Neural cell (in vitro differentiated cells): ENCODE results near the gene CHST11. TPM values are rescaled to one million over a fixed set of nuclear protein-coding genes. Genes with fewer than 3 reads are reported as not detected.

Experiments used
- H2AFZ ChIP-seq: fragments of 200-600, 300-800 bp; sonication (generic), shearing (Covaris generic); 2 replicates; pipeline ENCODE4 v1.6.0; 2014; ENCODE audit warnings: low read depth, mild to moderate bottlenecking, antibody characterized with exemption, low read length, moderate library complexity
- H3F3A ChIP-seq: fragments of 200-600 bp; shearing (Covaris generic); 2 replicates; pipeline ENCODE4 v1.6.1; 2016; ENCODE audit warnings: mild to moderate bottlenecking, moderate library complexity, mixed read lengths, antibody characterized with exemption, low read length; ENCODE audit not compliant: insufficient read depth, poor library complexity, severe bottlenecking
- H3K27ac ChIP-seq: fragments of 200-600, 300-800 bp; sonication (generic), shearing (Covaris generic); 2 replicates; pipeline ENCODE4 v1.5.1; 2014; ENCODE audit warnings: mild to moderate bottlenecking, low read length, moderate library complexity
- H3K27me3 ChIP-seq: fragments of 300-800, 200-600 bp; sonication (generic), shearing (Covaris generic); 2 replicates; pipeline ENCODE4 v1.6.0; 2014; ENCODE audit warnings: mild to moderate bottlenecking, low read depth, low read length, moderate library complexity; ENCODE audit not compliant: insufficient read depth
- H3K36me3 ChIP-seq: fragments of 300-800, 200-600 bp; sonication (generic), shearing (Covaris generic); 2 replicates; pipeline ENCODE4 v1.5.1; 2014; ENCODE audit warnings: mild to moderate bottlenecking, antibody characterized with exemption, low read length, moderate library complexity; ENCODE audit not compliant: insufficient read depth
- H3K4me2 ChIP-seq: fragments of 300-800, 200-600 bp; sonication (generic), shearing (Covaris generic); 2 replicates; pipeline ENCODE4 v1.6.0; 2014; ENCODE audit warnings: mild to moderate bottlenecking, low read length
- H3K4me3 ChIP-seq: fragments of 300-800, 200-600 bp; sonication (generic), shearing (Covaris generic); 2 replicates; pipeline ENCODE4 v1.5.1; 2014; ENCODE audit warnings: mild to moderate bottlenecking, low read length, moderate library complexity
- H3K79me2 ChIP-seq: fragments of 200-600 bp; shearing (Covaris generic); replicated peaks from 2 replicates; pipeline ENCODE4 v1.6.0; 2014; ENCODE audit warnings: mild to moderate bottlenecking, low read length, moderate library complexity; ENCODE audit not compliant: insufficient read depth
- H3K9ac ChIP-seq: fragments of 300-800, 200-600 bp; sonication (generic), shearing (Covaris generic); 2 replicates; pipeline ENCODE4 v1.6.1; 2016; ENCODE audit warnings: mild to moderate bottlenecking, low read length, mixed read lengths
- H3K9me2 ChIP-seq: fragments of 200-600 bp; shearing (Covaris generic); 2 replicates; pipeline ENCODE4 v1.6.1; 2016; ENCODE audit warnings: mild to moderate bottlenecking, low read length, mixed read lengths; ENCODE audit not compliant: insufficient read depth
- H3K9me3 ChIP-seq: fragments of 200-600, 300-800 bp; sonication (generic), shearing (Covaris generic); 2 replicates; pipeline ENCODE4 v1.6.1; 2016; ENCODE audit warnings: mild to moderate bottlenecking, mixed run types, low read length, moderate library complexity, mixed read lengths
- H4K20me1 ChIP-seq: fragments of 200-600 bp; shearing (Covaris generic); 2 replicates; pipeline ENCODE4 v1.6.1; 2016; ENCODE audit warnings: mild to moderate bottlenecking, mixed run types; ENCODE audit not compliant: insufficient read depth
- EP300 ChIP-seq: fragments of 450-650 bp; conservative IDR thresholded peaks from 2 replicates; pipeline ENCODE4 v1.6.1; 2014; ENCODE audit warnings: antibody characterized with exemption, mild to moderate bottlenecking, moderate library complexity; ENCODE audit not compliant: poor library complexity, severe bottlenecking
- EZH2 ChIP-seq: fragments of 200-600, 300-800 bp; shearing (Covaris generic), sonication (generic); IDR thresholded peaks from 2 replicates; pipeline ENCODE4 v1.6.1; 2014; ENCODE audit warnings: antibody characterized with exemption, low read length, borderline replicate concordance, mild to moderate bottlenecking; ENCODE audit not compliant: insufficient read depth, poor library complexity, severe bottlenecking
- MXI1 ChIP-seq: fragments of 450-650 bp; conservative IDR thresholded peaks from 2 replicates; pipeline ENCODE4 v1.6.1; 2014; ENCODE audit warnings: antibody characterized with exemption, mild to moderate bottlenecking; ENCODE audit not compliant: poor library complexity, severe bottlenecking
- POLR2AphosphoS5 ChIP-seq: IDR thresholded peaks from 2 replicates; pipeline ENCODE4 v1.6.1; 2012
- RAD21 ChIP-seq: fragments of 450-650 bp; conservative IDR thresholded peaks from 2 replicates; pipeline ENCODE4 v1.6.1; 2014; ENCODE audit warnings: antibody characterized with exemption, mild to moderate bottlenecking, moderate library complexity
- SMC3 ChIP-seq: fragments of 450-650 bp; conservative IDR thresholded peaks from 2 replicates; pipeline ENCODE4 v1.6.1; 2014; ENCODE audit warnings: antibody characterized with exemption, mild to moderate bottlenecking, moderate library complexity; ENCODE audit not compliant: poor library complexity
- TAF1 ChIP-seq: IDR thresholded peaks from 2 replicates; pipeline ENCODE4 v1.6.1; 2012; ENCODE audit warnings: low read depth
- polyA plus RNA-seq: library from polyadenylated mRNA; depleted of rRNA; stranded (reverse); fragments of >200 nt; gene quantifications from 2 replicates; pipeline ENCODE4 v1.2.3, GENCODE V29; 2014
- TF ChIP-seq, protein P1 (sequence below): IDR thresholded peaks from 2 replicates; pipeline ENCODE4 v1.6.1; 2012; ENCODE audit warnings: borderline replicate concordance
- TF ChIP-seq, protein P2 (sequence below): fragments of 450-650 bp; IDR thresholded peaks from 2 replicates; pipeline ENCODE4 v1.5.1; 2014; ENCODE audit warnings: antibody characterized with exemption, mild to moderate bottlenecking, moderate library complexity; ENCODE audit not compliant: poor library complexity, severe bottlenecking

CHST11 gene
- polyA plus RNA-seq, 1 donor from 2014 or later: 15.0 TPM

DNA sequence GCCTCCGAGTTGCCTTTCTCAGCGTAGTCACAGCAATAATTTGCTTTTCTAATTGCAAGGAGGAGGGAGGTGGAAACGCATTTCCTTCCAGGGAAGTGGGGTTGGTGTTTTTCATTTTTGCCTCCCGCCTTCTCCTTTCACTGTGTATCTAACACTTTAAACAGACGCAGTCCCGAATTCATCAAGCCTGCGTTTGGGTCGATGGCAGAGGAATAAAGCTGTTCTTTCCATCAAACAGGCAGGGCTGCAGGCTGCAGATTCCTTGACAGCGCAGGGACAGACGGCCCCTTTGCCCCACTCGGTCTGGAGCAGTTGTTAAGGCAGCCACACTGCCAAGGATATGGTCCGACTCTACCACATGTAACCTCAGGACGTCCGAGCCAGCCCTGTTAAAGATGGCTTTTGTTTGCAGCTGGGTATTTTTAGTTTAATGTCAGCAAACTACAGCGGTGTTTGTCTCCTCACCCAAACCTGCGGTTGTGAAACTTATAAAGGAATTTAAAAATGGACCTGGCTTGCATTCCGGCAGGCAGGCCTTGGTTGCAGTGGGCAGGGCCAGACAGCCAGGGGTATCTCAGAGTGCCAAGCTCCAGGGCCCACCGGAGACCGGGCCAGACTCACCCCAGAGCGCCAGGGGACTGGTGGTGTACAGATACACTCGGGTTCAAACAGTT is 2.1 kb downstream of the CHST11 start:
- Histone ChIP-seq H4K20me1 (no peaks in the 10 kb centered on the region), H2AFZ (no peak overlapping the region), H3K27me3 (no peaks in the 10 kb centered on the region), H3K9me2 (no peaks in the 10 kb centered on the region), H3F3A (no peaks in the 10 kb centered on the region), H3K36me3 (no peaks in the 10 kb centered on the region), H3K27ac (peak overlapping the region; percentile 82), H3K4me3 (peak overlapping the region; percentile 88), H3K4me2 (peak overlapping the region; percentile 83), H3K9me3 (no peaks in the 10 kb centered on the region), H3K9ac (peak overlapping the region; percentile 82), H3K79me2 (peaks cover 57% of the 10 kb centered on the region)
- TF ChIP-seq EP300: no peak
- TF ChIP-seq EZH2: no peak
- TF ChIP-seq, protein P1, sequence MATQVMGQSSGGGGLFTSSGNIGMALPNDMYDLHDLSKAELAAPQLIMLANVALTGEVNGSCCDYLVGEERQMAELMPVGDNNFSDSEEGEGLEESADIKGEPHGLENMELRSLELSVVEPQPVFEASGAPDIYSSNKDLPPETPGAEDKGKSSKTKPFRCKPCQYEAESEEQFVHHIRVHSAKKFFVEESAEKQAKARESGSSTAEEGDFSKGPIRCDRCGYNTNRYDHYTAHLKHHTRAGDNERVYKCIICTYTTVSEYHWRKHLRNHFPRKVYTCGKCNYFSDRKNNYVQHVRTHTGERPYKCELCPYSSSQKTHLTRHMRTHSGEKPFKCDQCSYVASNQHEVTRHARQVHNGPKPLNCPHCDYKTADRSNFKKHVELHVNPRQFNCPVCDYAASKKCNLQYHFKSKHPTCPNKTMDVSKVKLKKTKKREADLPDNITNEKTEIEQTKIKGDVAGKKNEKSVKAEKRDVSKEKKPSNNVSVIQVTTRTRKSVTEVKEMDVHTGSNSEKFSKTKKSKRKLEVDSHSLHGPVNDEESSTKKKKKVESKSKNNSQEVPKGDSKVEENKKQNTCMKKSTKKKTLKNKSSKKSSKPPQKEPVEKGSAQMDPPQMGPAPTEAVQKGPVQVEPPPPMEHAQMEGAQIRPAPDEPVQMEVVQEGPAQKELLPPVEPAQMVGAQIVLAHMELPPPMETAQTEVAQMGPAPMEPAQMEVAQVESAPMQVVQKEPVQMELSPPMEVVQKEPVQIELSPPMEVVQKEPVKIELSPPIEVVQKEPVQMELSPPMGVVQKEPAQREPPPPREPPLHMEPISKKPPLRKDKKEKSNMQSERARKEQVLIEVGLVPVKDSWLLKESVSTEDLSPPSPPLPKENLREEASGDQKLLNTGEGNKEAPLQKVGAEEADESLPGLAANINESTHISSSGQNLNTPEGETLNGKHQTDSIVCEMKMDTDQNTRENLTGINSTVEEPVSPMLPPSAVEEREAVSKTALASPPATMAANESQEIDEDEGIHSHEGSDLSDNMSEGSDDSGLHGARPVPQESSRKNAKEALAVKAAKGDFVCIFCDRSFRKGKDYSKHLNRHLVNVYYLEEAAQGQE: no peak
- TF ChIP-seq TAF1: no peak
- TF ChIP-seq POLR2AphosphoS5: no peak
- peak; percentile 43 for TF ChIP-seq SMC3
- no peak for TF ChIP-seq MXI1
- TF ChIP-seq, protein P2, sequence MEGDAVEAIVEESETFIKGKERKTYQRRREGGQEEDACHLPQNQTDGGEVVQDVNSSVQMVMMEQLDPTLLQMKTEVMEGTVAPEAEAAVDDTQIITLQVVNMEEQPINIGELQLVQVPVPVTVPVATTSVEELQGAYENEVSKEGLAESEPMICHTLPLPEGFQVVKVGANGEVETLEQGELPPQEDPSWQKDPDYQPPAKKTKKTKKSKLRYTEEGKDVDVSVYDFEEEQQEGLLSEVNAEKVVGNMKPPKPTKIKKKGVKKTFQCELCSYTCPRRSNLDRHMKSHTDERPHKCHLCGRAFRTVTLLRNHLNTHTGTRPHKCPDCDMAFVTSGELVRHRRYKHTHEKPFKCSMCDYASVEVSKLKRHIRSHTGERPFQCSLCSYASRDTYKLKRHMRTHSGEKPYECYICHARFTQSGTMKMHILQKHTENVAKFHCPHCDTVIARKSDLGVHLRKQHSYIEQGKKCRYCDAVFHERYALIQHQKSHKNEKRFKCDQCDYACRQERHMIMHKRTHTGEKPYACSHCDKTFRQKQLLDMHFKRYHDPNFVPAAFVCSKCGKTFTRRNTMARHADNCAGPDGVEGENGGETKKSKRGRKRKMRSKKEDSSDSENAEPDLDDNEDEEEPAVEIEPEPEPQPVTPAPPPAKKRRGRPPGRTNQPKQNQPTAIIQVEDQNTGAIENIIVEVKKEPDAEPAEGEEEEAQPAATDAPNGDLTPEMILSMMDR: no peak
- TF ChIP-seq RAD21: peak; percentile 45

DNA sequence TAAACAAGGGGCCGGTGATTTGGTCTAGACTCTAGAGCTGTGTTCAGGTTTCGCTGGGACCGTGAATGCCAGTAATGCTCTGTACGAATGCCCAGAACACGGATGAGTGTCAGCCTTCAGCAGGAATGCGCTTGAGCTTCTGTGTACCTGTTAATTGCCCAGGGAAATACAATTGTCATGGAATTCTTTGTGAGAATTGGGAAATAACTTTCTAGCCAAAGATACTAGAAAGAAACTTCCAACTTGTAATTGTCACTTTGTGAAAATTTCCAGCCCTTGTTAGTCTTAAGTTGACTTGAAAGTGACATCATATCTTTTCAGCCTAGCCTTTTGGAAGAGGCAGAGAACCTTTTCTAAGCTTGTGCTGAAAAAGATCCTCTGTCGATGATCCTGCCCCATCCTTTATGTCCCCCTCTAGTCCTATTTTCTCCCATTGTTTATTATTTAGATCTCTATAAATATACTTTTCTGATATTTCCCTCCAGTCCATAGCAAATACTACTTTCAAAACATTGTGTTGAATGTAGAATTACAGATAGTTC is 2.7 kb downstream of the CHST11 start:
- peak overlapping the region; percentile 83 for H3K4me2 ChIP-seq
- no peaks in the 10 kb centered on the region for H3F3A ChIP-seq
- peak overlapping the region; percentile 88 for H3K4me3 ChIP-seq
- no peaks in the 10 kb centered on the region for H3K36me3 ChIP-seq
- H3K27ac ChIP-seq: no peak overlapping the region
- H4K20me1 ChIP-seq: no peaks in the 10 kb centered on the region
- H2AFZ ChIP-seq: no peak overlapping the region
- peak overlapping the region; percentile 82 for H3K9ac ChIP-seq
- peaks cover 62% of the 10 kb centered on the region for H3K79me2 ChIP-seq
- no peaks in the 10 kb centered on the region for H3K9me2 ChIP-seq
- TF ChIP-seq, protein P2: no peak
- no peak for TF ChIP-seq POLR2AphosphoS5
- no peak for TF ChIP-seq EZH2
- no peak for TF ChIP-seq SMC3
- no peak for TF ChIP-seq MXI1
- TF ChIP-seq TAF1: no peak
- H3K27me3 ChIP-seq: no peaks in the 10 kb centered on the region
- H3K9me3 ChIP-seq: no peaks in the 10 kb centered on the region
